Body of pancreas (tissue), 4 donors: ENCODE measurements around the gene RAPGEF3. TPM values are rescaled to one million over a fixed set of nuclear protein-coding genes. Genes with fewer than 3 reads are reported as not detected.
A peak's percentile ranks its signal among the peaks of the same experiment; 100 is the strongest.

Source experiments
- ATAC-seq: fragments of 150-250 bp; one replicate; pipeline ENCODE4 v1.9.1; 2016
- DNase-seq, 4 donors: peaks; one replicate each; pipeline ENCODE4 v3.0.0-alpha.2; 2019
- H3K27ac ChIP-seq, 4 donors: fragments of 200-600 bp; sonication (generic); 1 replicate in 3 of 4; 2 replicates in 1 of 4; pipeline versions ENCODE4 v1.5.1 to v1.6.1; 2016 to 2019; ENCODE audit warnings: mild to moderate bottlenecking in 1 of 4, mixed read lengths in 1 of 4, moderate library complexity in 1 of 4
- H3K27me3 ChIP-seq, 2 donors: fragments of 200-600 bp; sonication (generic); one replicate each; pipeline ENCODE4 v1.6.0; 2016; ENCODE audit warnings: mild to moderate bottlenecking in 1 of 2
- H3K36me3 ChIP-seq, 2 donors: fragments of 200-600 bp; sonication (generic); replicated peaks in 1 of 2; 2 replicates each; pipeline ENCODE4 v1.5.1; 2016; ENCODE audit warnings: low read depth in 2 of 2; ENCODE audit not compliant: insufficient read depth in 1 of 2
- H3K4me1 ChIP-seq: fragments of 200-600 bp; sonication (generic); one replicate; pipeline ENCODE4 v1.6.0; 2016
- H3K4me3 ChIP-seq, 2 donors: fragments of 200-600 bp; sonication (generic); 1 replicate in 1 of 2; 2 replicates in 1 of 2; pipeline ENCODE4 v1.5.1; 2016 to 2019
- H3K9me3 ChIP-seq, 3 donors: fragments of 200-600 bp; sonication (generic); 1 replicate in 2 of 3; 2 replicates in 1 of 3; pipeline ENCODE4 v1.5.1; 2016
- CTCF ChIP-seq, 7 experiments: fragments of 450-650 bp in 4 of 7; fragments of 200-600 bp in 3 of 7; sonication (generic) in 3 of 7; IDR thresholded peaks; one replicate each; pipeline ENCODE4 v1.5.1; 2016 to 2019; ENCODE audit warnings: antibody characterized with exemption in 7 of 7
- POLR2A ChIP-seq, 3 donors: fragments of 450-650 bp; IDR thresholded peaks; one replicate each; pipeline ENCODE4 v1.6.1; 2016; ENCODE audit warnings: antibody characterized with exemption in 3 of 3, mild to moderate bottlenecking in 2 of 3
- WGBS, 2 donors: methylation state at CpG; one replicate each; pipeline ENCODE4 v1.1.5; 2017; 5-methylcytosine and 5-hydroxymethylcytosine counted together
- intact Hi-C: fragments of 100-400 bp; cut with DNase I; formaldehyde crosslinking; loops from one replicate; pipeline ENCODE4 v1.15.1; 2023
- total RNA-seq, 2 donors: library from RNA; depleted of rRNA; stranded (reverse); fragments of >200 nt; gene quantifications; one replicate each; pipeline ENCODE4 v1.1.0, GENCODE V29; 2016

Gene RAPGEF3
- total RNA-seq, 2 donors from 2014 or later = 11.9 to 23.4 TPM

GRCh38 chr12:47687636-47688035 lies 71.0 kb downstream of the RAPGEF3 start:
- no peaks in the 10 kb centered on the region for H3K4me1 ChIP-seq
- 63 to 75% methylated on average over 3 of the region's 3 CpGs for WGBS, 2 donors
- TF ChIP-seq POLR2A (IDR thresholded peaks at IDR 0.05) (no peak), CTCF (IDR thresholded peaks at IDR 0.05) (no peak)
- no peak for ATAC-seq
- DNase-seq = no peak
- H3K27ac ChIP-seq = no peak overlapping the region
- H3K4me3 ChIP-seq = no peak overlapping the region
- peaks cover 0 to 7% of the 10 kb centered on the region in 2 donors for H3K36me3 ChIP-seq
- intact Hi-C loops = no loop called here
- H3K27me3 ChIP-seq = no peaks in the 10 kb centered on the region
- no peaks in the 10 kb centered on the region for H3K9me3 ChIP-seq

GRCh38 chr12:47686645-47687240 lies 71.9 kb downstream of the RAPGEF3 start:
- H3K4me1 ChIP-seq = no peaks in the 10 kb centered on the region
- no peak overlapping the region for H3K4me3 ChIP-seq
- intact Hi-C loops = no loop called here
- peak in 6 of 7 experiments; percentile 35 to 56 (median 44) for TF ChIP-seq CTCF (IDR thresholded peaks at IDR 0.05)
- no peak for TF ChIP-seq POLR2A (IDR thresholded peaks at IDR 0.05)
- no peak for DNase-seq
- no peak for ATAC-seq
- 72 to 76% methylated on average over 4 of the region's 4 CpGs for whole genome bisulfite sequencing, 2 donors
- H3K27ac ChIP-seq = no peak overlapping the region
- H3K27me3 ChIP-seq = no peaks in the 10 kb centered on the region
- peaks cover 0 to 7% of the 10 kb centered on the region in 2 donors for H3K36me3 ChIP-seq
- no peaks in the 10 kb centered on the region for H3K9me3 ChIP-seq

Other genes starting within 250 kb of the RAPGEF3 start
- 1 to 10 TPM; 6.0 to 6.9 TPM for gene RPAP3, start 52.9 kb downstream of the RAPGEF3 start, total RNA-seq
- gene ENDOU, start 33.4 kb downstream of the RAPGEF3 start, total RNA-seq = not detected
- gene SLC48A1, start 14.4 kb upstream of the RAPGEF3 start, total RNA-seq = 10 to 100 TPM; 12.7 to 22.1 TPM
- gene HDAC7, start 61.0 kb upstream of the RAPGEF3 start, total RNA-seq = 10 to 100 TPM; 26.2 to 26.7 TPM
- gene VDR, start 146.1 kb upstream of the RAPGEF3 start, total RNA-seq = 1 to 10 TPM; 1.3 to 3.1 TPM
- 10 to 100 TPM; 38.2 to 47.0 TPM for gene TMEM106C, start 204.7 kb upstream of the RAPGEF3 start, total RNA-seq
- gene COL2A1, start 245.6 kb upstream of the RAPGEF3 start, total RNA-seq = not detected